Stimulated activated CD8-positive, alpha-beta memory T cell treated with anti-CD3 and anti-CD28 coated beads, Interleukin-4, amount 100 ng/mL, for 1 hour (primary cell): ENCODE results near the gene MPZL1.
A peak's percentile ranks its signal among the peaks of the same experiment; 100 is the strongest.

Experiments
- DNase-seq, 2 donors: peaks; one replicate each; pipeline ENCODE4 v3.0.0-alpha.2; 2020; ENCODE audit warnings: low read depth in 2 of 2, low spot score in 1 of 2

MPZL1 gene

GRCh38 chr1:167721617-167722151 lies at the start of gene MPZL1:
TSS of gene MPZL1 (plus strand) at chr1:167721982. CDS start at chr1:167722152, 170 bp downstream.
- DNase-seq: peak; percentile 82 to 88

- no peak for DNase-seq
Observed at GRCh38 chr1:167672831-167673230, 49.0 kb upstream of the MPZL1 start.

GRCh38 chr1:167673265-167673664 lies 48.5 kb upstream of the MPZL1 start:
- DNase-seq: no peak

DNA sequence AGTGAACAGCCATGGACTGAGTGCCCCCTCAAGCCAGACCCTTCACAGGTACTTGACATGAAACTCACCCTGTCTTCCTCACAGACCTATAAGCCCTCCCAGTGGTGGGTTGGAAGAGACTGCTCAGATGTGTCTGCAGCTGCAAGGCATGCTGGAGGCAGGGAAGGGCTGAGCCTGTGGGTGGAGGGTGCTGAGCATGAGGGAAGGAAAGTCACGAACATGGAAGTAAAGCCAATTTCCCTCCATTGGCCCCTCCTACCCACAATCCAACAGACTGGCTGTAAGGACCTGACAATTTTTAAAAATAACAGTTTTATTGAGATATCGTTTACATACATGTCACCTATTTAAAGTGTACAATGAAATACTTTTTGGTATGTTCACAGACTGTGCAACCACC lies 47.6 kb upstream of the MPZL1 start:
- no peak for DNase-seq

DNA sequence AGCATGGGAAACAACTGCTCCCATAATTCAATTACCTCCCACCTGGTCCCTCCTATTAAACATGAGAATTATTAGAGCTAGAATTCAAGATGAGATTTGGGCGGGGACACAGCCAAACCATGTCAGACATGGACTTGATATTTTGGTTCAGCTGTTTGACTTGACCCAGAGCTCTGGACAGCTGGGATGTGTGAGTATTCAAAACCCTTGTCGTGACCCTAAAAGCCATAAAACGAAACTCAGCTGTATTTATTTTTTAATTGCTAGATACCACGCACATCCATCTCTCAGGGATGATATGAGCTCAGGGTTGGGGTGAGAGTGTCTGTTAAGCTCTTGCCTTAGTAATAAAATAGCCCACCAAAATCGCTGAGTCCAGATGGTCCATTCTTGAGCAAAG lies 46.3 kb upstream of the MPZL1 start:
- no peak for DNase-seq

DNA sequence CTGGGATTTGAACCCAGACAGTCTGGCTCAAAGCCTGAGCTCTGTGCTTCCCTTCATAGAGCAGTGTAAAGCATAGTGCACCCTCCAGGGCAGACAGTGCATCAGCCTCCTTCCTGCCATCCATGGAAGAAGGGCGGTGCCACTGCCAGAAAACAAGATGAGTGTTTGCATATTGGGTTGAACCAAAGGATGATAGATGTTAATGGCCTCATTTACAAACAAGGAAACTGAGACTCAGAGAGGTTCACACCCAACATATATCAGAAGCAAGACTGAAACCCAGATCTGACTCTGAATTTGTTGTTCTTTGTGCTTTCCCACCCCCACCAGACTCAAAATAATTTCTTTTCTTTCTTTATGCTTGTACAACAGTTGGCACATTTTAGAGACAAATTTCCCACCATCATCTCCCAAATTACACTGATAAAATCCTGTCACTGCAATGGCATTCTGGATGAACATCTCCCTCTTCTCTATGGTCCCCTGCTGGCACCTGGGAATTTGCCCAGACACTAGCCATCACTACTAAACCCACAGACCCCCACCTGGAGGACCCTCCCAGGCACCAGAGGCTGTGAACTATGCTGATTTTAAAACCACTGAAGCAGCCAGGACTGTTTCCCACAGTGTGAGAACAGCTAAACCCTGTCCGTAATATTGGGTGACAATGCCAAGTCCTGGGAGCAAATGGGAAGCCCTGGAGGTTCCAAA lies 45.4 kb upstream of the MPZL1 start:
- no peak for DNase-seq

DNA sequence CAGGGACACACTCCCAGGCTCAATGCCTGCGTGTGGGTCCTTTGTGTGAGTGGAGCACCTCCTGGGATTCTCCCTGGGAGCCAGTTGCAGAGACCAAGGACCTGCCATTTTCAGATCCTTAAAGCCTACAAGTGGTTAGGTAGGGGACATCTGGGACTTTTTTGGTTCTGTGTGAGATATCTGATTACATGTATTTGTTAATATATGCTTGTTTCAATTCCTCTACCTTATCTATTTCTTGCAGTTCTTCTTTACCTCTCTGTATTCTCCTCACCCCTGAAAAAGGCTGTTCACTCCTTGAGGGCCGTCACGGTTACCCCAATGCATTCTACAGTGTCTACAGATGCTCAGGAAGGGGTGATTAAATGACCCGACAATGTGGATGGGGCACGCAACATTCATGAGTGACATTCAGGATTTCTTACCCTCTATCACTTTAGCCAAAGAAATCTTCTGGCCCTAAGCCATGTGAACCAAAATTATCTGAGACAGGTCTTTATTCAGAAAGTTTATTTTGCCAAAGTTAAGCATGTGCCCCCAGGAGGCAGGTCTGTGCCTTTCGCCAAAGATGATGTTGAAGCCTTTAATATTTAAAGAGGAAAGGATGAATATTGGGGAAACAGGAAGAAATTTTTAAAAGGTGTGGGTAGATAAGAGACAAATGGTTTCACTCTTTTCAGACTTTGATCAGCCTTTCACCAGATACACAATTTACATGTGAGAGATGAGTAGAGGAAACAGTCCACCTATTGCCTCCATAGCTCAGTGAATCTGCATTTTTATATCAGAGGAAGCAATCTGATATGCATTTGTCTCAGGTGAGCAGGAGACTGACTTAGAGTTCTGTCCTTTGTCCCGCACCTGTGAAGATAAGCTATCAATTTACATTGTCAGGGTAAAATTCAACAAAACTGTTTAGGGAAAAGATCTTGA lies 44.6 kb upstream of the MPZL1 start:
- DNase-seq: no peak

DNA sequence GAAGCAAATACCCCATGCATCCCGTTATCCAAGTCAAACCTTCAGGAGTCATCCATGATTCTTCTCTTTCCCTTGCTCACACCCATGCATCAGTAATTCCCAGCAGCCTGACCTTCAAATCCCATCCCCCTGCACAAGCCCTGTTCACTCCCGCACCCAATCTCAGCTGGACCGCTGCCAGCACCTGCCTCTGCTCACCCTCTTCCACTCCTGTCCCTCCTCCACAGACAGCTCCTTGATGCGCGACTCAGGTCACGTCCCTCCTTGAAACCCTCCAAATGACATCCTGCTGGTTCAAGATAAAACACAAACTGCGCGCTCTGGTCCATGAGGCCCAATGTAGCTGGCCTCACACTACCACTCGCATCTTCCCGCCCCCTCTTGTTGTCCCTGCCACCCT lies 43.4 kb upstream of the MPZL1 start:
- DNase-seq: no peak

GRCh38 chr1:167678838-167679237 lies 42.9 kb upstream of the MPZL1 start:
- no peak for DNase-seq

- DNase-seq: no peak
Observed at GRCh38 chr1:167679714-167680113, 42.1 kb upstream of the MPZL1 start.

GRCh38 chr1:167681024-167681423 lies 40.8 kb upstream of the MPZL1 start:
- no peak for DNase-seq

DNA sequence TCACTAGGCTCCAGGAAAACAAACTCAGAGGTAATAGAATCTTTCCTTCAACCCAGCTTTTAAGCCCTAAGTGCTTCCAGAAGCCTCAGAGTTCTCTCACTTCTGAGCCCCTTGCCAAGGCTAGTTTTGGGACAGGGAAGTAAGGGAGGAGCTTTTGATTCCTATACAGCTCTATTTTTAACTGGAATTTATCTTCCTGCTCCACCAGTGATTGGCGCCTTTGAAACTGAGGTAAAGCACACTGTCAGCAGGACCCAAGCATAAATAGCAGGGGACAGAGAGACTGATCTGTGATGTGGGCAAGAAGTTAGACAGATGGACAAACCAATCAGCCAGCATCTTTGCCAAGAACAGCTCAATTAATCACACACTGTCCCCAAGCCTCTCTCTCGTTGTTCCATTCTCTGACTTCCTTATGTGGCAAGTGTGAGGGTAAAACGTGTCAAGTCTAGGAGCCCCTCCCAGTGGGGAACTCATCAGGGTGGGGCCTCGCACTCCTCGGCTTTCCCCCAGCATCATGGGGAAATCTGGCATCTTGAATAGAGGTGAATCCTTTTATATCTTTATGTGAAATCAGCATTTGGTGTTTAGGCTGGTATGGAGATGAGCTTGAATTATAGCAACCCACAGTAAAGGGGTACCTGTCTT lies 40.2 kb upstream of the MPZL1 start:
- no peak for DNase-seq

- no peak for DNase-seq
Observed at GRCh38 chr1:167683226-167683625, 38.6 kb upstream of the MPZL1 start.

DNA sequence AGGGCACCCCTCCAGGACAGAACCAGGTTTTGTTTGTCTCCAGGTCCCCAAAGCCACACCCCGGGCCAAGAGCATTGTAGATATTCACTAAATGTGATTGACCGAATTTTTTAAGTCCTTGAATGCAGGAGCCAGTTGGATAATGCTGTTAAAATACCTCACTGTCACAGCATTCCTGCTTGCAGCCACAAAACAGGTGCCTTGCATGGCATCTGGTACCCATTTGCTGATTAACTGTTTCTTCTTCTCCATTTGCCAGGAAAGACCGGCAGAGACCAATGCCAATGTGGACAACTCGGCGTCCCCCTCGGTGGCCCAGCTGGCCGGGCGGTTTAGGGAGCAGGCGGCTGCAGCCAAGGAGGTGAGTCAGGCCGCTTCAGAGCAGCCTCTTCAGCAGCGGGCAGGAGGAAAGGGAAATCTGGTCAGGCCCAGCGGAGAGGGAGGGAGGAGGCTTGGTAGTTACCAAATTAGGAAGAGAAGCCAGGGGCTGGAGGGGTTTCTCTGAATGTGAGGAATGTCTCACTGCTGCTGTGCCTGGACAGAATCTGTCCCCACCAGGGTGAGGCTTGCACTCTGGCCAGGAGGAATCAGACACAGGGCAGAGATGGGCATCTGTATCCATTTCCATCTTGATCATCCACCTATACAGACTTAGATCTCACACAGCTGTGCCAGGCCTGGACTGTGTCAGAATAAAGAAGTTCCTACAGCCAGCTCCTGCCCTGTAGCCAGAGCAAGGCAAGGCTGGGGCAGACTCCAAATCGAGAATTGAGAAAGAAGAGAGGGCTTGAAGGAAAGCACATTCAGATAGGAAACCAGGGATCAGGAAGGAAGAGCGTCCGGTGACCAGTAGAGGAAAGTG lies 37.9 kb upstream of the MPZL1 start:
- DNase-seq: no peak

DNA sequence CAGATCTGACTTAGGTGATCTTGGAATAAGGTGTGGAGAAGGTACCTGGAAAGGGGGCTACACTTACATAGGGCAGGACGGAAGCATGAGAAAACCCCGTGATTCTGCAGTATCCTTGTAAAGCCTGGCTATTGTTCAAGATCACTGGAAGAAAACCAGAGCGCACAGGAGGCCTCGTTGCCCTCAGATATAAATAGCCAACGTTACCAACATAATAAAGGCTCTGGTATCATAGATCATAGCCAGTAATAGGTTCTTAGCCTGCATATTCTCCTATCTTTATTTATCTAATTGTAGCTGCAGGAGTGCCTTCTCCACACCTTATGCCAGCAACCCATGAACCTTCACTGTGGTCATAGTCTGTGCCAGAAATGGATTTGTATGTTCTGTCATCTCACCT lies 35.9 kb upstream of the MPZL1 start:
- no peak for DNase-seq

GRCh38 chr1:167687919-167688519 lies 33.8 kb upstream of the MPZL1 start:
- peak; percentile 67 to 73 for DNase-seq

GRCh38 chr1:167689567-167689920 lies 32.2 kb upstream of the MPZL1 start:
- no peak for DNase-seq

- no peak for DNase-seq
Observed at GRCh38 chr1:167690053-167690452, 31.7 kb upstream of the MPZL1 start.

DNA sequence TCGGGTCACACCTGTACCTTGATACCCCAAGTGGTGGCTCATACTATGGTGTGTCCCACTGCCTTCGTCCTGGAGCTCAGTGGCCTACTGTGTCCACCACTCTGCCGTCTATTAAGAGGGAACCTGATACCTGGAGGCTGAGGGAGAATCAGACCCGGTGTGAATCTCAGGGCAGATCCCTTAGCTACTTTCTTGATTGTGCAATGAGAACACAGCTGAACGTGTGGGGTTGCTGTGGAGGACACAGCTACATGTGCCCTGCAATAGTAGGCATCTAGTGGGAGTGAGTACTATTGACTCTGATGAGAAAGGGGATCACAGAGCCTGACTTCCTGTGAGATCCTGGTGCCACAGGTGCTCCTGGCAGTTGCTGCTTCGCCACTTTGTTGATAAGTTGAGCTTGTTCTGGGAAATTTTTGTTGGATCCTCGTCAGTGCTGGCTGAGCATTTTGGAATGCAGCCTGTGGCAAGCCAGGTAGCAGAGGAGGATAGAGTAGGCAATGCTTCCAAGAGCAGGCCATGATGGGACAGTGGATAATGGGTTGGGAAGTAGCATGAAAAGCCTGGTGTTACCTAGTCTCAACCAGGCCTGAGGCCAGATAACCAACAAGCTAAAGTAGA lies 28.2 kb upstream of the MPZL1 start:
- no peak for DNase-seq

DNA sequence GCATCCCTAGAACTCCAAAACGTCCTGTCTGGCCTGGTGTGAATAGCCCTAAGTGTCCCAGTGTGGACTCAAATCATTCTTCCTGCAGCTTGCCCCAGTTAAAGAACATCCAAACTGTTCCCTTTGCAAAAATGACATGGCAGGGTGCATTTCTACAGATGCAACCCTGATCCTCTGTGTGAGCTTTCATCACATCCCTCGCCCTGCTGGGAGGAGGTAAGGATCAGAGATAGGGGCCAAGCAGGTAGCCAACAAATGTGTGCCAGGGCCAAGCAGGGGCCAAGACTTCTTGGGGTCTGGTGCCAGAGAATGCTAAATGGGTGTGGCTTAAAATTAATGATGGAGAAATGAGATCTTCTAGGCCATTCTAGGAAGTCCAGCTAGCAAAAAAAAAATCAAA lies 27.1 kb upstream of the MPZL1 start:
- no peak for DNase-seq
